GM21576 (cell line): ENCODE measurements around the gene ENDOG.
"Not testable (repeated sequence)": the region's sequence is repeated elsewhere in the genome, so short reads cannot be mapped to it uniquely, and the experiment has no call there.

ENCODE experiments used
- ATAC-seq: cut with Tn5 transposase; IDR thresholded peaks from one replicate; pipeline ENCODE4 v1.9.1; 2021; ENCODE audit warnings: mild to moderate bottlenecking, moderate library complexity; ENCODE audit not compliant: unreplicated experiment

ENDOG gene

GRCh38 chr9:128828267-128828666 lies 10.0 kb downstream of the ENDOG start:
- ATAC-seq, result no peak

- no peak for ATAC-seq
Measured at GRCh38 chr9:128828719-128829452, 10.6 kb downstream of the ENDOG start.

- peak; percentile 96 for ATAC-seq
Measured at GRCh38 chr9:128829477-128830251, 11.4 kb downstream of the ENDOG start, which contains the start of gene SPOUT1. SPOUT1 (minus strand) TSS chr9:128829794; CDS start chr9:128829780, 14 bp downstream.

GRCh38 chr9:128833696-128834095 lies 15.4 kb downstream of the ENDOG start:
- ATAC-seq, result no peak

- no peak for ATAC-seq
Measured at GRCh38 chr9:128835246-128836210, 17.2 kb downstream of the ENDOG start.

GRCh38 chr9:128836509-128837145 lies 18.3 kb downstream of the ENDOG start:
- ATAC-seq, result no peak

- ATAC-seq, result no peak
Measured at GRCh38 chr9:128838338-128838737, 20.0 kb downstream of the ENDOG start.

- ATAC-seq, result no peak
Measured at GRCh38 chr9:128840524-128840923, 22.2 kb downstream of the ENDOG start.

GRCh38 chr9:128841694-128842492 lies 23.6 kb downstream of the ENDOG start:
- no peak for ATAC-seq

GRCh38 chr9:128843171-128843570 lies 24.9 kb downstream of the ENDOG start:
- not testable (repeated sequence) for ATAC-seq

GRCh38 chr9:128845186-128845931 lies 27.1 kb downstream of the ENDOG start:
- no peak for ATAC-seq

- ATAC-seq, result no peak
Measured at GRCh38 chr9:128846680-128847030, 28.4 kb downstream of the ENDOG start.

- no peak for ATAC-seq
Measured at GRCh38 chr9:128847803-128848202, 29.5 kb downstream of the ENDOG start.

GRCh38 chr9:128851024-128851423 lies 32.7 kb downstream of the ENDOG start:
- not testable (repeated sequence) for ATAC-seq

- not testable (repeated sequence) for ATAC-seq
Measured at GRCh38 chr9:128851779-128852600, 33.7 kb downstream of the ENDOG start.

- not testable (repeated sequence) for ATAC-seq
Measured at GRCh38 chr9:128852646-128853045, 34.3 kb downstream of the ENDOG start.

- ATAC-seq, result not testable (repeated sequence)
Measured at GRCh38 chr9:128854454-128854853, 36.2 kb downstream of the ENDOG start.

- ATAC-seq, result not testable (repeated sequence)
Measured at GRCh38 chr9:128858476-128858875, 40.2 kb downstream of the ENDOG start.
